ENCODE results near the gene SLC25A42.
A peak's percentile ranks its signal among the peaks of the same experiment; 100 is the strongest.
"Not testable (repeated sequence)": the region's sequence is repeated elsewhere in the genome, so short reads cannot be mapped to it uniquely, and the experiment has no call there.

SLC25A42 gene

GRCh38 chr19:19138109-19138981 is 74.6 kb downstream of the SLC25A42 start, which contains the start of gene TMEM161A:
TMEM161A (minus strand) TSS chr19:19138478; CDS start chr19:19138428, 50 bp downstream.
- peak; percentile 81 for FAIRE-seq

- FAIRE-seq: no peak
These were observed 76.1 kb downstream of the SLC25A42 start for GRCh38 chr19:19139876-19140229.

DNA sequence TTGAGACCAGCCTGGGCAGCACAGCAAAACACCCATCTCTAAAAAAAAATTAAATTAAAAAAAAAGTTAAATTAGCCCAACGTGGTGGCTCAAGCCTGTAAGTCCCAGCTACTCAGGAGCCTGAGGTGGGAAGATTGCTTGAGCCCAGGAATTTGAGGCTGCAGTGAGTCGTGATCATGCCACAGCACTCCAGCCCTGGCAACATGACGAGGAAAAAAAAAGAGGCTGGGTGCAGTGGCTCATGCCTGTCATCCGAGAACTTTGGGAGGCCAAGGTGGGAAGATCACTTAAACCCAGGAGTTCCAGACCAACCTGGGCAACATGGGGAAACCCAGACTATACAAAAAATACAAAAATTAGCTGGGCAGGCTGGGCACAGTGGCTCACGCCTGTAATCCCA is 76.7 kb downstream of the SLC25A42 start:
- no peak for FAIRE-seq

GRCh38 chr19:19142347-19142746 is 78.6 kb downstream of the SLC25A42 start:
- no peak for FAIRE-seq

DNA sequence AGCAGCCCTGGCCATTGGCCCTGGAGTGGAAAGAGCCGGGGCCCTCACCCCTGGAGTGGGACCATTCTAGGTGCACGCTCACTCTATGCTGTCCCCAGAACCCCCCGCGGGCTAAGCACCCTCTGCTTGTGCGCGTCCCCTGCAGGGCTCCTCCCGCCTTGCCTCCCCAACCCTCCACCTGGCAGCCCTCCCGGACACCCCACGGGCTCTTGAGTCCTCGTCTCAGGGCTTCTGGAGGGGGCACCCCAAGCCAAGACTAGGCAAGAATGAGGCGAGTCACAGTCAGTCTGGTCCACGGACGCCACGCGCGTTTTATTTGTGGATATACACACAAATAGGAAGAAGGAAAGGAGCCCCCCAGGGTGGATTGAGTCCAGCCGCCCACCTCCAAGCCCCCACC is 81.5 kb downstream of the SLC25A42 start:
- FAIRE-seq: no peak

- no peak for FAIRE-seq
These were observed 82.2 kb downstream of the SLC25A42 start for GRCh38 chr19:19145684-19146608.

- FAIRE-seq: no peak
These were observed 83.1 kb downstream of the SLC25A42 start for GRCh38 chr19:19146865-19147264.

GRCh38 chr19:19147344-19147743 is 83.5 kb downstream of the SLC25A42 start:
- no peak for FAIRE-seq

GRCh38 chr19:19148504-19148903 is 84.7 kb downstream of the SLC25A42 start:
- FAIRE-seq: not testable (repeated sequence)

GRCh38 chr19:19149435-19149834 is 85.6 kb downstream of the SLC25A42 start:
- no peak for FAIRE-seq

- no peak for FAIRE-seq
These were observed 87.6 kb downstream of the SLC25A42 start for GRCh38 chr19:19151418-19151817.

- no peak for FAIRE-seq
These were observed 89.0 kb downstream of the SLC25A42 start for GRCh38 chr19:19152668-19153384.

DNA sequence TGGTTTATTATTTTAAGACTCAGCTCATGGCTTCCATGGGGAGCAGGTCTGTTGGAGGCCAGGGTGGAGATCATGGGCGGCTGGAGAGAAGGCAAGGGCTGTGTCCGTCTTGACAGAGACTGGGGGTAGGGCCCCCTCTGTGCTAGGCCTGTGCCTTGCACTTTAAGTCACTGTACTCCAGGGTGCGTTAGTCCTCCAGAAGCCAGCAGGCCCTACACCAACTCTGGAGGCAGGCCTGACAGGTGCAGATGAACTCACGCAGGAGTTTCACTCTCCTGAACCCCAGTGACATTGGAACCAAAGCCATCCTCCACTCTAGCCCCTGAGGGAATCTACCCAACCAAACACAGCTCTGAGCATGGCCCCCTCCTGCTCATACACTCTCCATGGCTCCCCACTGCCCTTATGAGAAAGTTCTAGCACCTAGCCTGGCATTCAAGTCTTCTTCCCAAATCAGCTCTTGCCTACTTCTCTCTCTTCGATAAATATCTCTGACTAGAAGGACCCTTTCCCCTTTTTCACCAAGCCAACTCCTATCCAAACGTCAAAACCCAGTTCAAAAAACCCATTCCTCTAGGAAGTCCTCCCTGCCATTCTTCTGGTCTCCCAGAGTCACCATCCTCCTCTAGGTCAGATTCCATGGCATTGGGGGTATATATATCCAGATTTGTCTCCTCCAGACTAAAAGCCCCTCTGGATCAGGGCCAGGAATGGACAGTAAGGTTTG is 91.1 kb downstream of the SLC25A42 start:
- FAIRE-seq: no peak

DNA sequence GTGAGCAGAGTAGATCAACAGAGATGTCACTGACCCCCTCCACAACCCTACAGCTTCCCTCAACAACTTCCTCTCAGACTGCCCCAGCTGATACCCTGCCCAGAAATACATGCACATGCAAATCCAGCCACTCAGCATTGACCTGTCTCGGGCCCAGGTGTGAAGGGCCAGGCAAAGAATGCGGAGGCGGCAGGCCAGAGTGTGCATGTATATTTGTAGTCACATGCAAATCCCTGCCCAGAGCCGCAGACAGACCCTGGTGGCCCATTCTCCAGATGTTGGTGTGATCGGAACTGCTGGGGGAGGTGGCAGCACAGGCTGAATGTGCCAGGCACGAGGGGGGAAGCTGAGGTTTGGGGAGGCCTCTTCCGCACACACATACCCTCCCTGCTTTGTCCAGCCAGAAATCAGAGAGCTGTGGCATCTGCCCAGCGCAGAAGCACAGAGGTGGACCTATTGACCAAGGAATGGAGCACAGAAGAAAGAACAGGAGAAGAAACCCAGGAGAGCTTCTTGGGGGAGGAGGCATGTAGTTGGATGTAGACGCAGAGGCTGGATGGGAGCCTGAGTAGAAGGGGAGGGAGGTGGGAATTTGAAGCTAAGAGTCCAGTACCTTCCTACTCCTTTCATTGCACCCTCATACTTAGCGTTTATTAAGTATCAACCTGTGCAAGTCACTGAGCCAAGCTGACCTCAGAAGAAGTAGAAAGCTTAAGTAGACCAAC is 91.9 kb downstream of the SLC25A42 start:
- FAIRE-seq: no peak

GRCh38 chr19:19157808-19158207 is 94.0 kb downstream of the SLC25A42 start:
- no peak for FAIRE-seq

GRCh38 chr19:19159534-19159933 is 95.7 kb downstream of the SLC25A42 start:
- no peak for FAIRE-seq

DNA sequence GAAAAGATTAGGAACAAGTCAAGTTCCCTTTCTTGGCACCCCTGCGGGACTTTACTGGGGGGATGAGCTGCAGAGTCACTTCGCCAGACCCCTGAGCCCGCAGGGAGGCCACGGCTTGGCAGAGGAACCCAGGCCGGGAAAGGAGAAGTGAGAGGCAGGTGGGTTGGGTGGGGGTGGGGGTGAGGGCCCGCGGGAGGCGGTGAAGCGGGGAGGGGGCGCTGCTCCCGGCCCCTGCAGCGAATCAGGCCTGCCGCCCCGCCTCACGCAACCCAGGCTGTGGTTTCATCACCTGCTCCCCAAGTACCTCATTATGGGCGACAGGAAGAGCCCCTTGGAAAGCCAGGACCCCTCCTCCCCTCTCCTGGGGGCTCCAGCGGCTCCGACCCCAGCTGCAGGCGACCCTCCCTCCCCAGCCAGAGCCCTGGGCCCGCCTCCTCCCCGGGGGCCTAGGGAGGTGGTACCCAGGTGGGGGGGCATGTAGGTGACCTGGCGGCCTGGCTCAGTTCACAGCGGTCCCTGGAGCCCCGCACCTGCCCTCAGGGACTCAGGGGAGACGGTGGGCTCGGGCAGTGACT is 96.8 kb downstream of the SLC25A42 start:
- FAIRE-seq: no peak

GRCh38 chr19:19162495-19162894 is 98.7 kb downstream of the SLC25A42 start:
- no peak for FAIRE-seq

Data from A204.1 (cell line).